Chondrocyte (in vitro differentiated cells): ENCODE data around the gene ABCA4. TPM values are rescaled to one million over a fixed set of nuclear protein-coding genes. Genes with fewer than 3 reads are reported as not detected.
"Not testable (repeated sequence)": the region's sequence is repeated elsewhere in the genome, so short reads cannot be mapped to it uniquely, and the experiment has no call there.

Experiments
- DNase-seq: peaks from one replicate; pipeline ENCODE4 v3.0.0; 2021; ENCODE audit warnings: mixed read lengths, low spot score
- H3K27ac Mint-ChIP-seq: one replicate; pipeline ENCODE4 v1.8.0; 2021; ENCODE audit warnings: mild to moderate bottlenecking, moderate library complexity, mixed read lengths; ENCODE audit not compliant: unreplicated experiment
- H3K27me3 Mint-ChIP-seq: 2 replicates; pipeline ENCODE4 v1.8.0; 2021; ENCODE audit warnings: low read depth, mixed read lengths
- H3K36me3 Mint-ChIP-seq: 2 replicates; pipeline ENCODE4 v1.8.0; 2021; ENCODE audit warnings: low read depth, mixed read lengths
- H3K4me1 Mint-ChIP-seq: 2 replicates; pipeline ENCODE4 v1.8.0; 2021; ENCODE audit warnings: low read depth, mild to moderate bottlenecking, mixed read lengths
- H3K4me3 Mint-ChIP-seq: one replicate; pipeline ENCODE4 v1.8.0; 2021; ENCODE audit warnings: mild to moderate bottlenecking, moderate library complexity, mixed read lengths; ENCODE audit not compliant: unreplicated experiment
- H3K9me3 Mint-ChIP-seq: 2 replicates; pipeline ENCODE4 v1.8.0; 2021; ENCODE audit warnings: low read depth, mixed read lengths
- total RNA-seq: library from RNA; stranded (reverse); gene quantifications from 3 replicates; pipeline ENCODE4 v1.2.1, GENCODE V29; 2021
- TF ChIP-seq, protein P1 (sequence below): fragments of 200-600 bp; sonication (generic); IDR thresholded peaks from 2 replicates; pipeline ENCODE4 v1.5.0; 2021; ENCODE audit warnings: antibody characterized with exemption, mild to moderate bottlenecking, moderate library complexity

Gene ABCA4
- total RNA-seq, 1 donor from 2014 or later = 0.22 TPM

DNA sequence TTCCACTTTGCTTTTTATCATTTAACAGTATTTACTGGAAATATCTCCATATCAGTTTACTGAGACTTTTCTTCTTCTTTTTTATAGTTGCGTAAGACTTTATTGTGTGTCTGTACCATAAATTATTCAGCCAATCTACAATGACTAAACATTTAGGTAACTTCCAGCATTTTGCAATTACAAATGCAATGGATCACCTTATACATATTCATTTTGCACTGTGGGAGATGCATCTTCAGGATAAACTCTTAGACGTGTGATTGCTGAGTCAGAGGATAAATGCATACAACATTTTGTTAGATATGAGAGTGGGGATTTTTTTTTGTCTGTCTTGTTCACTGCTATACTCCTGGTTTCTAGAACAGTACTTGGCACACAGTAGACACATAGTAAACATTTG is 116.0 kb downstream of the ABCA4 start:
- Mint-ChIP-seq H3K27ac (no peak overlapping the region), H3K27me3 (peaks cover 1% of the 10 kb centered on the region), H3K9me3 (no peaks in the 10 kb centered on the region), H3K36me3 (no peaks in the 10 kb centered on the region), H3K4me3 (no peak overlapping the region), H3K4me1 (no peaks in the 10 kb centered on the region)
- no peak for DNase-seq
- TF ChIP-seq, protein P1, sequence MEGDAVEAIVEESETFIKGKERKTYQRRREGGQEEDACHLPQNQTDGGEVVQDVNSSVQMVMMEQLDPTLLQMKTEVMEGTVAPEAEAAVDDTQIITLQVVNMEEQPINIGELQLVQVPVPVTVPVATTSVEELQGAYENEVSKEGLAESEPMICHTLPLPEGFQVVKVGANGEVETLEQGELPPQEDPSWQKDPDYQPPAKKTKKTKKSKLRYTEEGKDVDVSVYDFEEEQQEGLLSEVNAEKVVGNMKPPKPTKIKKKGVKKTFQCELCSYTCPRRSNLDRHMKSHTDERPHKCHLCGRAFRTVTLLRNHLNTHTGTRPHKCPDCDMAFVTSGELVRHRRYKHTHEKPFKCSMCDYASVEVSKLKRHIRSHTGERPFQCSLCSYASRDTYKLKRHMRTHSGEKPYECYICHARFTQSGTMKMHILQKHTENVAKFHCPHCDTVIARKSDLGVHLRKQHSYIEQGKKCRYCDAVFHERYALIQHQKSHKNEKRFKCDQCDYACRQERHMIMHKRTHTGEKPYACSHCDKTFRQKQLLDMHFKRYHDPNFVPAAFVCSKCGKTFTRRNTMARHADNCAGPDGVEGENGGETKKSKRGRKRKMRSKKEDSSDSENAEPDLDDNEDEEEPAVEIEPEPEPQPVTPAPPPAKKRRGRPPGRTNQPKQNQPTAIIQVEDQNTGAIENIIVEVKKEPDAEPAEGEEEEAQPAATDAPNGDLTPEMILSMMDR = no peak

DNA sequence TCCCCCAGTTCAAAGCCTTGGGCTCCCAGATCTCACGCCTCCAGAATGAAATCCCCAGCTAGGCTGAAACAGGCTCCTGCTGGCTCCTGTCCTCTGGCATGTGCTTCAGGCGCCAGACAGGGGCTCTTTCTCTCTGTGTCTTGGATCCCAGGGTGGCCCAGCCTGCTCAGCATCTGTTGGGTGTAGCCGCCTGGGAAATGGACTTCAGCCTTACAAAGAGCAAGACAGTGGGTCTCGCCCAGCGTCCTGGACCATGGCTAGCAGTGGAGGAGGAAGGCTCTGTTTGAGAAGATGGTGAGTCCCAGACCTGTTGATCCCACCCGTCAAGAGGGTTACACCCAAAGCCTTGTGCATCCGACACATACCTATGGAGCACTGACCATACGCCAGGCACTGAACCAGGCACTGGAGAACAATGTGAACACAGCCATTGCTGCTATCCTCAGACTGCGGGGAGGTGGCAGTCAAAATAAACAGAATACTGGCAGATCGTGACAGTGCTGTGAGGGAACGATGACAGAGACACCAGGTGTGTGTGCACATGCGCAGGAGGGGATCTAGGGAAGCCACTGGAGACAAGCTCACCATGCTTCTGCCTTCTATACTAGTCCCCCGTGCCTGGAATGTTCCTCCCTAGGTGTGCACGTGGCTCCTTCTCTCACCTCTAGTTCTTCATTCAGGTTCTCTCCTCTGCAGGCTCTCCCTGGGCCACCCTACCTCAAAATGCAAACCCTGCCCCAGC is 118.7 kb downstream of the ABCA4 start:
- TF ChIP-seq, protein P1 = no peak
- no peak overlapping the region for H3K4me3 Mint-ChIP-seq

DNA sequence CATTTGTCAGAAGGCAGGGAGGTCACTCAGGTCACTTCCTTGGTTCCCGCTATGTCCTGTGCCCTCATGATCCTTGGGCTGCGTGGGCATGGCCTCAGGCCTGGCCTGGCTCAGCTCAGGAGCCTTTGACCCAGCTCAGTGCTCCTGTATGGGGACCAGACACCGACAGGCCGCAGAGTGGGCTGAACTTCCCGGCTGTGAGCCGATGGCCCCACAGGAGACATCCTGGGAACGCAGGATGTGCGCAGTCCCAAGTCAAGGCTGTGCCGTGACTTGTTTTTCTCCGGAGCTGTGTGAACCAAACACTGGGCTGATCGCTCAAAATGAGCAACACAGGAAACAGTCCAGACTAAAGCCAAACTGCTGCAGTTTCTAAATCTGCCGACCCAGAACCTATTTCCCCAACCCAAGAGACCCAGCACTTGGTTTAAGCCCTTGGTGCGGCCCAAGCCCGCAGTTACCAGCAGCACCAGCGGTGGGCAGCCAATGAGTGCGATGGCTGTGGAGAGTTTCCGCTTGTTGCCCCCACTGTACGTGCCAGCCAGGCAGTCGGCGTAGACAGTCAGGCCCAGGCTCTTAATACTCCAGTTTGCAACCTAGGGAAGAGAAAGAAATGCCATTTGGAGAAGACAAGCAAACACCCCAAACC is 119.4 kb downstream of the ABCA4 start:
- H3K27ac Mint-ChIP-seq = no peak overlapping the region
- no peak overlapping the region for H3K4me3 Mint-ChIP-seq
- TF ChIP-seq, protein P1 = no peak
- H3K9me3 Mint-ChIP-seq = no peaks in the 10 kb centered on the region
- H3K27me3 Mint-ChIP-seq = peaks cover 1% of the 10 kb centered on the region
- no peaks in the 10 kb centered on the region for H3K36me3 Mint-ChIP-seq
- no peak for DNase-seq
- no peaks in the 10 kb centered on the region for H3K4me1 Mint-ChIP-seq

More for the DNA sequence above, 118.7 kb downstream of the ABCA4 start:
- no peak for DNase-seq
- Mint-ChIP-seq H3K36me3 (no peaks in the 10 kb centered on the region), H3K4me1 (no peaks in the 10 kb centered on the region), H3K27me3 (peaks cover 1% of the 10 kb centered on the region), H3K27ac (no peak overlapping the region), H3K9me3 (no peaks in the 10 kb centered on the region)

DNA sequence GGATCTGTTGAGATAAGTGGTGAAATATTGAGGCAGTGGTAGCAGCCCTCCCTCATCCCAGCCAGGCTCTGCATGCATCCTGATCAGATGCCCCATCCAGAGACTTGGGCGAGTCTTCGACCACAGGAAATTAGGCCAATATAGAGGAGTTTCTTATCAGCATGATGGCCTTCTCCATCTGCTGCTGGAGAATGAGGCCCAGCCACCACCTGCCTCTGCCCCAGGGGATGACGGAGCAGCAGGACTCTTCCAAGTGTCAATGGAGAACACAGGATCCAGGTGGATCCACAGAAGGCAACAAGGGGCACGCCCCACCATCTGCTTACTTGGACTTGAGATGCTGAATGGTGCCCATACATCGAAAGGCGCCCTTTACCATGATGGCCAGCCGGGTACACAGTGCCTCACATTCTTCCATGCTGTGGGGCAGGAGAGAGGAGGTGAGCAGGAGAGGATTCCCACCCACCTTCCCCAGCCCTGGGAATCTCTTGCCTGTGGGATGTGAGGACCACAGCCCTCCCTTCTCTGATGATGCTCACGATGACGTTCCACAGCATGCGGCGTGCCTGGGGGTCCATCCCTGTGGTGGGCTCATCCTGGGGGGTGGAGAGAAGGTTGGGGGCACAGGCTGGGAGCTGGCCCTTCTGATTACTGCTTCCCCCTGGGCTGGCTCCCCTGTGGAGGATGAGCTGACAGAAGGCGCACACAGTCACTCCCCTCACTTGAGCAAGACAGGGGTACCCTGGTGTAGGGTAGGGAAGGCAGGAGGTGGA is 120.3 kb downstream of the ABCA4 start:
- Mint-ChIP-seq H3K4me1 (peaks cover 4% of the 10 kb centered on the region), H3K27ac (no peak overlapping the region), H3K4me3 (no peak overlapping the region), H3K27me3 (peaks cover 1% of the 10 kb centered on the region), H3K9me3 (no peaks in the 10 kb centered on the region), H3K36me3 (no peaks in the 10 kb centered on the region)
- DNase-seq = no peak
- TF ChIP-seq, protein P1 = no peak

DNA sequence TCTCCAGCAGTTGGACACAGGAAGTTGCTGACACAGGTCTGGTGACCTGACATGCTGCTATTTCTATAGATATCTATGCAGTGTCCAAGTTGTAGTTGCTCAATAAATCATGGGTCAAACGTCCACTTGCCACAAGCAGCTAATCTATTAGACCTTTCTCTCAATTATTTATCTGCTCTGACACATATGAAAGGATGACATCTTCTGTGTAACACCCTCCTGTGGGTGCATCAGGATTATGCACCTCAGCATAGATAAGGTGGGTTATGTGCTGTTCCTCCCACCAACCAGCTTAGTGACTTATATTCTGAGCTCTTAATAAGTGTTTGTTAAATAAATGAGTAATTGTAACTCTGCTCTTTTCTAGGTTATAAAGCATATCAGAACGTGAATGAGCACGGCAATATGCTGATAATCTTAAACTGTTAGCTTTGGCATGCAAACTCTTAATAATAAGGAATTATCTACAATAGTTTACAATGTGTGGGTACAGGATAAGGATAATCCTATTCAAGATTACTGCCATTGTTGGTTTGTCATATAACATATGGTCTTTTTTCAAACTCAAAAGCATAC is 121.0 kb downstream of the ABCA4 start:
- Mint-ChIP-seq H3K27me3 (peaks cover 1% of the 10 kb centered on the region), H3K4me1 (peaks cover 7% of the 10 kb centered on the region), H3K27ac (no peak overlapping the region), H3K9me3 (no peaks in the 10 kb centered on the region), H3K4me3 (no peak overlapping the region), H3K36me3 (no peaks in the 10 kb centered on the region)
- no peak for DNase-seq
- TF ChIP-seq, protein P1 = no peak

DNA sequence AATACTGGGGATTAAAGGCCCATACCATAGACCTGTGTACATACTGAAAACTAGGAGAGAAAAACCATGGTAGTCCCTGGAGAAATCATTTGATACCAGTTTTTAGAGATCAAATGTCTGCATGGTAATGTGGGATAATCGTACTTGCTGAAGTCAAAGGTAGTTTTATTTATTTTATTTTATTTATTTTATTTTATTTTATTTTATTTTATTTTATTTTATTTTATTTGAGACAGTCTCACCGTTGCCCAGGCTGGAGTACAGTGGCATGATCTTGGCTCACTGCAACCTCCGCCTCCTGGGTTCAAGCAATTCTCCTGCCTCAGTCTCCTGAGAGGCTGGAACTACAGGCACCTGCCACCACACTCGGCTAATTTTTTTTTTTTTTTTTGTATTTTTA is 122.4 kb downstream of the ABCA4 start:
- H3K27ac Mint-ChIP-seq, H3K27me3 Mint-ChIP-seq, H3K9me3 Mint-ChIP-seq, DNase-seq, H3K36me3 Mint-ChIP-seq, H3K4me3 Mint-ChIP-seq: not testable (repeated sequence)
- peaks cover 13% of the 10 kb centered on the region for H3K4me1 Mint-ChIP-seq
